Activated naive CD8-positive, alpha-beta T cell treated with anti-CD3 and anti-CD28 coated beads, Interleukin-2, amount 50 U/mL, for 24 hours (primary cell): Measurements from ENCODE around the gene WNT3.
"Not testable (repeated sequence)": the region's sequence is repeated elsewhere in the genome, so short reads cannot be mapped to it uniquely, and the experiment has no call there.

Experiments
- ATAC-seq: fragments of 150-1000 bp; cut with Tn5 transposase; one replicate; pipeline ENCODE4 v1.10.0; 2021
- DNase-seq: peaks from one replicate; pipeline ENCODE4 v3.0.0; 2021
- H3K27ac Mint-ChIP-seq: one replicate; pipeline ENCODE4 v1.8.0; 2021; ENCODE audit warnings: mild to moderate bottlenecking, mixed read lengths
- H3K27me3 Mint-ChIP-seq: one replicate; pipeline ENCODE4 v1.8.0; 2021; ENCODE audit warnings: mixed read lengths
- H3K36me3 Mint-ChIP-seq: one replicate; pipeline ENCODE4 v1.8.0; 2021; ENCODE audit warnings: low read depth, mixed read lengths
- H3K4me1 Mint-ChIP-seq: one replicate; pipeline ENCODE4 v1.8.0; 2021; ENCODE audit warnings: mixed read lengths
- H3K4me3 Mint-ChIP-seq: one replicate; pipeline ENCODE4 v1.8.0; 2021; ENCODE audit warnings: mild to moderate bottlenecking, moderate library complexity, mixed read lengths
- H3K9me3 Mint-ChIP-seq: one replicate; pipeline ENCODE4 v1.8.0; 2021; ENCODE audit warnings: mixed read lengths

Gene WNT3

DNA sequence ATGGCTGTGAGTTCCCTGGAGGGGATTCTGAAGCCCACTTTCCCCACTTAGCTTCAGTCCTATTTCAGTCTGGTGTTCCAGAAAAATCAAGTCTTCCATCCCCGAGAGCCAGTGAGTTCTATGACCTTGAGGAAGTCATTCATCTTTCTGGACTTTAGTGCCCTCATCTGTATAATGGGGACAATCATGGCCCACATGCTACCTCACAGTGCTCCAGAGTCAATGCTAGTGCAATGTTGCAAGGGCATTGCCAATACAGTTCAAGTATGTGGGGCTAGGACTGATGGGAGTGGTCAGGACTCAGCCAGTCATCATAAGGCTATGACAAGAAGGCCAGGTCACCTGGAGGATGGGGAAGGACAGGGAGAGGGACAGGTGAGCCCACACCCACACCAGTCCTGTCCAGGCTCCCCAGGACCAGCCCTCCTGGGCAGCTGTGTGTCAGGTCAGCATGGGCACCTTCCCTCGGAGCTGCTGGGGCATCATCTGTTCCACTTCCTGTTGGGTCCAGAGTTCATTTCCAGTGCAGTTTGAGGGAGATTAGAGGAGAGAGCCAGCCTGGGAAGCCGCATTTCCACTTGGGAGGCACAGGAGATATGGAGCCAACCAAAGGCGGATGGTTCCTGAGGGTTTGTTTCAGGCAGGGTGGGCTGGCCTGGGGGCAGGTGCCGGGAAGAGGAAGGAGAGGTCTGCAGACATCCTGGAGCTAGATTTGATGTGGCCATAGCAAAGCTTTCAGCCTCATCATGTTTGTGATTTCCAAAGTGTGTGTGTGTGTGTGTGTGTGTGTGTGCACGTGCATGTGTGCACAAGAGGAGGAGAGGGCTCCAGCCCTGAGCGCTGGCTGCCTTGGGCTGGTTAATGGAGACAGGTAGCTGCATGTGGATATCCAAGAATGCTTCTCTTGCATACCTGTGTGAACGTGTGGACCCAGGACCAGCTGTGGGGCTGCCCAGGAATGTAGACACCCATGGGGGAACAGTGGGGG, 29.0 kb upstream of the WNT3 start:
- H3K27me3 Mint-ChIP-seq = peaks cover 64% of the 10 kb centered on the region
- no peak overlapping the region for H3K27ac Mint-ChIP-seq
- ATAC-seq = no peak

DNA sequence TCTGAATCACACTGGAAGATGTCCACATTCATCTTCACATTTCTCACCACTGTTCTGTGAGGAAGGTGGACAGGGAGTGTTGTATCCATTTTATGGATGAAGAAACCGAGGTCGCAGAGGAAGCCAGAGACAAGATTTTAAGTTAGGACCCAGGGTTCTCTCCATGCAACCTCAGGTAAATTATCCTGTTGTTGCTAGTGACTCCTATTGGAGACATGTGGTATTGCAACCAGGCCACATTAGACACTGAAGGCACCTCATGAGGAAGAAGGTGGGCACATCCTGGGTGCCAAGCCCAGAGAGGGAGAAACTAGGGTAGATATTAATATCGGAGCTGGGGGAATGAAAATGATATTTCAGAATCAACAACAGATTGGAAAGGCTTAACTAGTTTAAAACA, 24.3 kb upstream of the WNT3 start:
- Mint-ChIP-seq H3K9me3 (peaks cover 13% of the 10 kb centered on the region), H3K36me3 (peaks cover 7% of the 10 kb centered on the region), H3K27me3 (peaks cover 54% of the 10 kb centered on the region), H3K4me1 (no peaks in the 10 kb centered on the region), H3K27ac (no peak overlapping the region), H3K4me3 (no peak overlapping the region)
- DNase-seq (no peak), ATAC-seq (no peak)

More for the DNA sequence above, 29.0 kb upstream of the WNT3 start:
- H3K36me3 Mint-ChIP-seq = peaks cover 5% of the 10 kb centered on the region
- DNase-seq = no peak
- H3K9me3 Mint-ChIP-seq = peaks cover 13% of the 10 kb centered on the region
- peaks cover 2% of the 10 kb centered on the region for H3K4me1 Mint-ChIP-seq
- no peak overlapping the region for H3K4me3 Mint-ChIP-seq

DNA sequence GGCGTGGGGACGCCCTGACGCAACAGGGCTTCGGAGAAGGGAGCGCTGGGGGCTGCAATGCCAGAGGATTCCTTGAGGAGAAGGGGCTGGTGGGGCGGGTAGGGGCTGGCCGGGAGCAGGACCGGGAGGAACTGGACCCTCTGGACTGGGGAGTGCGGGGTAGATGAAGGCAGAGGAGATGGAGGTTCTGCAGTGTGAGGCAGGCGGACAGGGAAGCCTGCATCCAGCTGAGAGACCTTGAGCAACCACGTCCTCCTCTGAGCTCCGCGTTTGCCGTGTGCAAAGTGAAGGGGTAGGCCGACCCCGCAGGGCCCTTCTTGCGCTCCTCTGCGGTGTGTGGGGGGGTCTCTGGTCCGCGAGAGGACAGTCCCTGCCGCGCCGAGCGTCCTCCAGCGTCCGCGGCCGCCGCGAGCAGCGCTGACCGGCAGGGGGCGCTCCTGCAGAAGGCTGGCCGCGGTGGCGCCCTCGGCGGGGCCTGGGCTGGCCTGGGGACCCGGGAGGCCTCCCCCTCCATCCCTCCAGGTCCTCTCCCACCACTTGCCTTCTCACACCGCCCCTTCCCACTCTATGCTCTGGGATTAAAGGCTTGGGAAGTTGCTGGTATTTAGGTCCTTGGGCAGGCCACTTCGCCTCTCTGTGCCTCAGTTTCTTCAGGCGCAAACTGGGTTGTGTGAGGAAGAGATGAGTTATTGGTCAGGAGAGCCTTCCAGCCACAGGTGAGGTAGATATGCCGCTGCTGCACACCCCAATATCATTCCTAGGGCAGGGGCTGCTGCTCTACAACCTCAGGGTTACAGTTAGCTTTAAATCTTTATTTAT, 23.3 kb upstream of the WNT3 start:
- H3K27me3 Mint-ChIP-seq = peaks cover 46% of the 10 kb centered on the region
- peak; percentile 28 for ATAC-seq
- no peak overlapping the region for H3K27ac Mint-ChIP-seq
- H3K4me3 Mint-ChIP-seq = no peak overlapping the region
- H3K36me3 Mint-ChIP-seq = peaks cover 7% of the 10 kb centered on the region
- peaks cover 13% of the 10 kb centered on the region for H3K9me3 Mint-ChIP-seq
- H3K4me1 Mint-ChIP-seq = no peaks in the 10 kb centered on the region
- DNase-seq = peak; percentile 52

- not testable (repeated sequence) for H3K4me1 Mint-ChIP-seq, H3K36me3 Mint-ChIP-seq, H3K27ac Mint-ChIP-seq, DNase-seq, ATAC-seq, H3K4me3 Mint-ChIP-seq
- H3K27me3 Mint-ChIP-seq = peaks cover 49% of the 10 kb centered on the region
- H3K9me3 Mint-ChIP-seq = peaks cover 13% of the 10 kb centered on the region
Measured at GRCh38 chr17:46840596-46840995, 22.1 kb upstream of the WNT3 start.

DNA sequence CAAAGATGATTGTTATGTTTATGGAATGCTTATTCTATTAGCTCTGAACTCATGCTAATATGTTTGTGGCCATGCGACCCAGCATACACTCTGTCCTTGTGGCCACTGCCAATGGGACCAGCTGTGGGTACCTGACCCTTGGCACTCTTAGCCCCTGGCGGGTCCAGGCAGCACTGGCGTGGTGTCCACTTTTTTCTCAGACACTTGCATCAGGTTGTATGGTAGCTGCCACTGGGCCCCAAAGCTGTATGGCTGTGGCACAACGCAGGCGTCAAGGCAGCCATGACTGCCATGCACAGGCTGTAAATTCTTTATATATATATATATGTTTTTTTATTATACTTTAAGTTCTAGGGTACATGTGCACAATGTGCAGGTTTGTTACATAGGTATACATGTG, 20.7 kb upstream of the WNT3 start:
- DNase-seq (no peak), ATAC-seq (no peak)
- Mint-ChIP-seq H3K9me3 (peaks cover 13% of the 10 kb centered on the region), H3K36me3 (peaks cover 7% of the 10 kb centered on the region), H3K27me3 (peaks cover 45% of the 10 kb centered on the region), H3K4me3 (no peak overlapping the region), H3K27ac (no peak overlapping the region), H3K4me1 (peaks cover 6% of the 10 kb centered on the region)

- DNase-seq (no peak), ATAC-seq (no peak)
- Mint-ChIP-seq H3K9me3 (peaks cover under 1% of the 10 kb centered on the region), H3K4me1 (peaks cover 6% of the 10 kb centered on the region), H3K4me3 (no peak overlapping the region), H3K27ac (no peak overlapping the region), H3K27me3 (peaks cover 36% of the 10 kb centered on the region), H3K36me3 (peaks cover 1% of the 10 kb centered on the region)
Measured at GRCh38 chr17:46837521-46837920, 19.0 kb upstream of the WNT3 start.

- no peak for ATAC-seq
- peaks cover 33% of the 10 kb centered on the region for H3K27me3 Mint-ChIP-seq
- DNase-seq = no peak
- peaks cover 1% of the 10 kb centered on the region for H3K36me3 Mint-ChIP-seq
- no peak overlapping the region for H3K27ac Mint-ChIP-seq
- H3K4me1 Mint-ChIP-seq = peaks cover 6% of the 10 kb centered on the region
- no peak overlapping the region for H3K4me3 Mint-ChIP-seq
- H3K9me3 Mint-ChIP-seq = no peaks in the 10 kb centered on the region
Measured at GRCh38 chr17:46836500-46836899, 18.0 kb upstream of the WNT3 start.

DNA sequence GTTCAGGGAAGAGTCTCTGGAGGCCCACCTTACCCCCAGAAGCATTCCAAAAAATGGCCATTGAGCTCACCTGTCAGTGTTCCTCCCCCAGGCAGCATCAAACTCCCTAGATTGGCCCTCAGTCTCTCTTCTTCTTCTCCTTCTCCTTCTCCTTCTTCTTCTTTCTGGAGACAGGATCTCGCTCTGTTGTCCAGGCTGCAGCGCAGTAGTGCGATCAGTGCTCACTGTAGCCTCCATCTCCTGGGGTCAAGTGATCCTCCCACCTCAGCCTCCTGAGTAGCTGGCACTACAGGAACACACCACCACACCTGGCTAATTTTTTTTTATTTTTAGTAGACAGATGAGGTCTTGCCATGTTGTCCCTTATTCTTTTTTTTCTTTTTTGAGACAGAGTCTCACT, 16.4 kb upstream of the WNT3 start:
- H3K27me3 Mint-ChIP-seq = peaks cover 25% of the 10 kb centered on the region
- no peak for DNase-seq
- no peak overlapping the region for H3K27ac Mint-ChIP-seq
- no peaks in the 10 kb centered on the region for H3K9me3 Mint-ChIP-seq
- no peak for ATAC-seq
- peaks cover 6% of the 10 kb centered on the region for H3K4me1 Mint-ChIP-seq
- no peaks in the 10 kb centered on the region for H3K36me3 Mint-ChIP-seq
- H3K4me3 Mint-ChIP-seq = no peak overlapping the region

DNA sequence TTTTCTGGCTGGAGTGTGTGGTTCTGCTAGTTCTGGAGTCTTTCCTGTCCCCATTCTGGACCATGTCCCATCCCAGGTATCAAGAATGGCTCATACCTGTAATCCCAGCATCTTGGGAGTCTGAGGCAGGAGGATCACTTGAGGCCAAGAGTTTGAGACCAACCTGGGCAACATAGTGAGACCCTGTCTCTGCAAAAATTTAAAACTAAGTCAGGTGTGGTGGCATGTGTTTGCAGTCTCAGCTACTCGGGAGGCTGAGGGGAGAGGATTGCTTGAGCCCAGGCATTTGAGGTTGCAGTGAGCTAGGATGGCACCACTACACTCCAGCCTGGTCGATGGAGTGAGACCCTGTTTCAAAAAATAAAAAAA, 15.3 kb upstream of the WNT3 start:
- no peaks in the 10 kb centered on the region for H3K9me3 Mint-ChIP-seq
- no peak overlapping the region for H3K4me3 Mint-ChIP-seq
- DNase-seq (no peak), ATAC-seq (no peak)
- H3K4me1 Mint-ChIP-seq = peaks cover 6% of the 10 kb centered on the region
- peaks cover 24% of the 10 kb centered on the region for H3K27me3 Mint-ChIP-seq
- no peaks in the 10 kb centered on the region for H3K36me3 Mint-ChIP-seq
- H3K27ac Mint-ChIP-seq = no peak overlapping the region

DNA sequence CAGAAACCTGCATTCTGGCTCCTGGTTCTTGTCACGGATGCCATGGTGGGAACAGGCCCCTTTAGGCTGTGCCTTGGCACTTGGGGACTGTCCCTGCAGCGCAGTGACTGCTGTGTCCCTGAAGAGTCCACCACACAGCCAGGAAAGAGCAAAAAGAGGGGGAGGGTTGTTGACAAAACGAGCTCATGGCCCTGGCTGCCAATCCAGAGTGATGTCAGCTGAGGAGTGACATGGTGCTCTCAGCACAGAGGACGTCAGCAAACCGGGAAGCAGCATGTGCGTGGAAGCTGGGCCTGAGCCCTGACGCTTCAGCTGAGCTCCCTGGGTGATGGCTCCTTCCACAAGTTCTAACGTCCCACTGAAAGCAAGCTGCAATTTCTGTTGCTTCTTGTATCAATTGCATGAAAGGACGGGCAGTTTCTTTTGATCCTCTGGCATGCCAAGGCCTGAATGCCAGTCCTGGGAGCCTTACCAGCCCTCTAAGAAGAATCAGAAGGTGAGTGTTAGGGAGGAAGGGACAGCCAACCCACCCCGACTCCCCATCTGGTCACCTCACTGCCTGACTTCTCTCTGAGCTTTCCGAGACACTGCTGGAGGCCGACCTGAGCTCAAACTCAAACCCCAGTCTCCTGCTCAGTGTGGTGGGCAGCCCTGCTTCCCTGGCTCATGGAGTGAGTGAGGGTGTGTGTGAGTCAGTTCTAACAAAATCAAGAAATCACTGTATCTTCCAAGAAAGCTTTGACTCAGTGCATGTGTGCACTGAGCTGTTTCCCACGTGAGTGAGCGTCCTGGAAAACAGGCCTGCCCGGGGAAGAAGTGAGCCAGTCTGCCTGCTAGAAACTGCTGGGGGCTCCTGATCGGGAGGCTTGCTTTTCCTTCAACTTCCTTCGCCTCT, 14.7 kb upstream of the WNT3 start:
- H3K4me3 Mint-ChIP-seq = no peak overlapping the region
- no peak overlapping the region for H3K27ac Mint-ChIP-seq
- no peaks in the 10 kb centered on the region for H3K36me3 Mint-ChIP-seq
- peaks cover 6% of the 10 kb centered on the region for H3K4me1 Mint-ChIP-seq
- no peak for DNase-seq
- ATAC-seq = no peak
- H3K9me3 Mint-ChIP-seq = no peaks in the 10 kb centered on the region
- H3K27me3 Mint-ChIP-seq = peaks cover 28% of the 10 kb centered on the region

- ATAC-seq (no peak), DNase-seq (no peak)
- Mint-ChIP-seq H3K9me3 (no peaks in the 10 kb centered on the region), H3K4me1 (peaks cover 6% of the 10 kb centered on the region), H3K27me3 (peaks cover 32% of the 10 kb centered on the region), H3K27ac (no peak overlapping the region), H3K36me3 (no peaks in the 10 kb centered on the region), H3K4me3 (no peak overlapping the region)
Measured at GRCh38 chr17:46832331-46832821, 13.9 kb upstream of the WNT3 start.

DNA sequence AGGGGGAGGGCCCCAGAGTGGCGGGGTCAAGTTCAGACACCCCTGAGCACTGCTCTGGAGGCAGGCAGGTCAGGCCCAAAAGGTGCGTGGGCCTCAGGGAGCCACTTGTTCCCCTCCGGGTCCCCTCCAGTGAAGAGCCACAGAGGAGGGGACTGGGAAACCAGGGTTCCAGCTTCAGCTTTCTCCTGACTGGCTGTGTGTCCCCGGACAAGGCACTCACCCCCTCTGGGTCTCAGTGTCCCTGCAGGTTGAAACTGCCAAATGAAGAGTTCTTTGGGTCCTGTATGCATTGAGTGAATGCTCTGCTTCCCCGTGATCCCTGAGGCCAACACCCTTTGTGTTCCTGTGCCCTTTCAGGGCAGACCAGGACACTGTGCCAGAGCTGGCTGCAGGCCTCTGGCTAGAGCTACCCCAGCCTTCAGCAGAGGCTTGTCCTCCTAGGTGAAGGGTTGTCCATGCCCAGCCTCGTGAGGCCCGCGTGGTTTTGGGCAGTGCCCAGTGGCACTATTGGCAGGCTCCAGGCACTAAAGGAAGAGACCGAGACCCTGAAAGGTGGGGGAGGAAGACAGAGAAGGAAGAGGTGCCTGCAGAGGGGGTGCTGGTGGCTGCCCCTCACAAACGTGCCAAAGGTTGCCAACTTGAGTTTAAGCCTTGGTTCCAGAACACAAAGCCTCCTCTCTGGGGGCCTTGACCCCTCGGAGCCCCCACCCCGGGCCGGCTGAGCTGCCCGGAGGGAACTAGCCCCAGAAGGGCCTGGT, 13.3 kb upstream of the WNT3 start:
- no peak overlapping the region for H3K27ac Mint-ChIP-seq
- ATAC-seq = no peak

DNA sequence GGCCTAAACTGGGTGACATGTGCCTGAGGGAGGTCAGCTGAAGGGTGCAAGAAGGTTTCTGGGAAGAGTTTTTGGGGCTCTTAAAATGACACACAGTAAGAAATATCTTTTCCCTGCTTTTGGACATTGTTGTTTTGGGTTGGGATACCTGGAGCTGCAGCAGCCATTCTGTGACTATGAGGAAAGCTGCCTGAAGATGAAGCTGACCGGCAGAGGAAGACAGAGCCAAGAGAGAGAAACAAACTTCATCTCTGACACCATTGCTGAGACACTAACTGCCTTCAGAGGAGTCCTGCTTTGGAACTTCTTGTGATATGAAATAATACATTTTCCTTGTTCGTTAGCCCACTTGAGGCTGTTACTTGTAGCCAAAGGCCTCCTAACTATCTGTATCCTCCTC, 8.8 kb upstream of the WNT3 start:
- no peaks in the 10 kb centered on the region for H3K36me3 Mint-ChIP-seq
- H3K9me3 Mint-ChIP-seq = no peaks in the 10 kb centered on the region
- ATAC-seq = no peak

More for the DNA sequence above, 13.3 kb upstream of the WNT3 start:
- H3K9me3 Mint-ChIP-seq = no peaks in the 10 kb centered on the region
- no peak overlapping the region for H3K4me3 Mint-ChIP-seq
- no peak for DNase-seq
- no peaks in the 10 kb centered on the region for H3K36me3 Mint-ChIP-seq
- peaks cover 34% of the 10 kb centered on the region for H3K27me3 Mint-ChIP-seq
- H3K4me1 Mint-ChIP-seq = peaks cover 6% of the 10 kb centered on the region

More for the DNA sequence above, 8.8 kb upstream of the WNT3 start:
- Mint-ChIP-seq H3K27ac (no peak overlapping the region), H3K4me3 (no peak overlapping the region), H3K4me1 (no peaks in the 10 kb centered on the region), H3K27me3 (peaks cover 31% of the 10 kb centered on the region)
- DNase-seq = no peak
